ENCODE data around the gene UBR3. TPM values are rescaled to one million over a fixed set of nuclear protein-coding genes. Genes with fewer than 3 reads are reported as not detected.

Gene UBR3
- total RNA-seq, 1 experiment from 2014 or later, result 21.9 TPM

DNA sequence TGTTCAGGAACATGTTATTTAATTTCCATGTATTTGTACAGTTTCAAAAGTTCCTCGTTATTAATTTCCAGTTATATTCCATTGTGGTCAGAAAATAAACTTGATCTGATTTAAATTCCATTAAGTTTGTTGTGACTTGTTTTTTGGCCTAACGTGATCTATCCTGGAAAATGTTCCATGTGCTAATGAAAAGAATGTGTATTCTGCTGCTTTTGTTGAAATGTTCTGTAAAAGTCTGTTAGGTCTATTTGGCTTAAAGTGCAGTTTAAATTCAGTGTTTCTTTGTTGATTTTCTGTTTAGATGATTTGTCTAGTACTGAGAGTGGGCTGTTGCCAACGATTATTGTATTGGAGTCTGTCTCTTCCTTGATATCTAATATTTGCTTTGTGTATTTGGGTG lies 148.0 kb downstream of the UBR3 start:
- intact Hi-C loops (cut with micrococcal nuclease; ENCODE audit: unreplicated experiment), result no loop called here
- no peaks in the 10 kb centered on the region for H3K9me2 ChIP-seq (ENCODE audit: insufficient read depth)
- H3K9me3 ChIP-seq (ENCODE audit: insufficient read depth, low read depth), result peaks cover 4% of the 10 kb centered on the region; the same call in 1 of the 2 replicates
- H3K4me1 ChIP-seq (replicated peaks; ENCODE audit: insufficient read depth), result no peaks in the 10 kb centered on the region
- no peaks in the 10 kb centered on the region for H3F3A ChIP-seq (ENCODE audit: insufficient read depth, low read depth)
- ChIA-PET CTCF (no interaction called here), POLR2A (ENCODE audit: unreplicated experiment) (no interaction called here)
- no peak overlapping the region for H3K4me2 ChIP-seq
- DNase-seq, result no peak
- H3K27me3 ChIP-seq (ENCODE audit: insufficient read depth, low read depth), result no peaks in the 10 kb centered on the region
- H3K27ac ChIP-seq, result no peak overlapping the region
- TF ChIP-seq, protein P1, sequence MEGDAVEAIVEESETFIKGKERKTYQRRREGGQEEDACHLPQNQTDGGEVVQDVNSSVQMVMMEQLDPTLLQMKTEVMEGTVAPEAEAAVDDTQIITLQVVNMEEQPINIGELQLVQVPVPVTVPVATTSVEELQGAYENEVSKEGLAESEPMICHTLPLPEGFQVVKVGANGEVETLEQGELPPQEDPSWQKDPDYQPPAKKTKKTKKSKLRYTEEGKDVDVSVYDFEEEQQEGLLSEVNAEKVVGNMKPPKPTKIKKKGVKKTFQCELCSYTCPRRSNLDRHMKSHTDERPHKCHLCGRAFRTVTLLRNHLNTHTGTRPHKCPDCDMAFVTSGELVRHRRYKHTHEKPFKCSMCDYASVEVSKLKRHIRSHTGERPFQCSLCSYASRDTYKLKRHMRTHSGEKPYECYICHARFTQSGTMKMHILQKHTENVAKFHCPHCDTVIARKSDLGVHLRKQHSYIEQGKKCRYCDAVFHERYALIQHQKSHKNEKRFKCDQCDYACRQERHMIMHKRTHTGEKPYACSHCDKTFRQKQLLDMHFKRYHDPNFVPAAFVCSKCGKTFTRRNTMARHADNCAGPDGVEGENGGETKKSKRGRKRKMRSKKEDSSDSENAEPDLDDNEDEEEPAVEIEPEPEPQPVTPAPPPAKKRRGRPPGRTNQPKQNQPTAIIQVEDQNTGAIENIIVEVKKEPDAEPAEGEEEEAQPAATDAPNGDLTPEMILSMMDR (conservative IDR thresholded peaks at IDR 0.05), result no peak
- no peak for TF ChIP-seq EZH2 (IDR thresholded peaks at IDR 0.05; ENCODE audit: low read depth)
- H4K20me1 ChIP-seq (ENCODE audit: insufficient read depth), result no peaks in the 10 kb centered on the region
- BruUV-seq (replicated peaks), result no TSS peak
- H3K79me2 ChIP-seq (ENCODE audit: low read depth), result no peaks in the 10 kb centered on the region
- H3K4me3 ChIP-seq, result no peak overlapping the region
- H3K36me3 ChIP-seq (ENCODE audit: low read depth), result no peaks in the 10 kb centered on the region
- no peak overlapping the region for H2AFZ ChIP-seq

DNA sequence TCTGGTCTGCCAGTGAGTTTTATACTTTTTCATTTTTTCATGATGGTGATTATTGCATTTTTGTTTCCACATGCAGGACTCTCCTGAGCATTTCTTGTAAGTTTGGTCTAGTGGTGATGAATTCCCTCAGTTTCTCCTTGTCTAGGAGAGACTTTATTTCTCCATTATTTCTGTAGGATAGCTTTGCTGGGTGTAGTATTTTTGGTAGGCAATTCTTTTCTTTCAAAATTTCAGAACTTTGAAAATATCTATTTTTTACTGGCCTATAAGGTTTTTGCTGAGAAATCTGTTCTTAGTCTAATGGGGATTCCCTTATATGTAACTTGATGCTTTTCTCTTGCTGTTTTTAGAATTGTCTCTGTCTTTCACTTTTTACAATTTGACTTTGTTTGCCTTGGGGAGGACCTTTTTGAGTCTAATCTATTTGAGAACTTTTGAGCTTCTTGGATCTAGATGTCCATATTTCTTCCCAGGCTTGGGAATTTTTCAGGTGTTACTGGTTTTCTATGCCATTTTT lies 149.1 kb downstream of the UBR3 start:
- no peaks in the 10 kb centered on the region for H3K4me1 ChIP-seq (replicated peaks; ENCODE audit: insufficient read depth)
- CTCF ChIA-PET, result no interaction called here
- no peak for TF ChIP-seq EZH2 (IDR thresholded peaks at IDR 0.05; ENCODE audit: low read depth)
- TF ChIP-seq, protein P1 (conservative IDR thresholded peaks at IDR 0.05), result no peak

DNA sequence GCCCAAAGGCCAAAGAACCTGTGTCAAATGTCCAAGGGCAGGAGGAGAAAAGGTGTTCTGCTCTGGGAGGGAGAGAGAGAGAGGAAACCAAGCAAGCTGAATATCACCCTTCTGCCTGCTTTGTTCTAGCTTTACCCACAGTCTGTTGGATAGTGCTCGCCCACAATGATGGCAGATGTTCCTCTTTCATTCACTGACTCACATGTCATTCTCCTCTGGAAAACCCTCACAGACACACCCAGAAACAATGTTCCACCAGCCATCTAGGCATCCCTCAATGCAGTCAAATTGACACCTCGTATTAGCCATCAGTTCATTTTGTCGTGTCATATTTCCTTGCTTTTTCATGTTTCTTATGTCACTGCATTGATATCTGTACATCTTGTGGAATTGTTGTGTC lies 150.3 kb downstream of the UBR3 start:
- H4K20me1 ChIP-seq (ENCODE audit: insufficient read depth), result no peaks in the 10 kb centered on the region
- POLR2A ChIA-PET (ENCODE audit: unreplicated experiment), result no interaction called here
- no peak overlapping the region for H2AFZ ChIP-seq
- H3K9me3 ChIP-seq (ENCODE audit: insufficient read depth, low read depth), result peaks cover 4% of the 10 kb centered on the region; the same call in 1 of the 2 replicates
- no peaks in the 10 kb centered on the region for H3K27me3 ChIP-seq (ENCODE audit: insufficient read depth, low read depth)
- intact Hi-C loops (cut with micrococcal nuclease; ENCODE audit: unreplicated experiment), result no loop called here
- no peak for TF ChIP-seq EZH2 (IDR thresholded peaks at IDR 0.05; ENCODE audit: low read depth)
- DNase-seq, result no peak
- no TSS peak for BruUV-seq (replicated peaks)
- H3K4me3 ChIP-seq, result no peak overlapping the region
- H3K4me2 ChIP-seq, result no peak overlapping the region
- no peaks in the 10 kb centered on the region for H3K4me1 ChIP-seq (replicated peaks; ENCODE audit: insufficient read depth)
- no peaks in the 10 kb centered on the region for H3K9me2 ChIP-seq (ENCODE audit: insufficient read depth)
- H3K27ac ChIP-seq, result no peak overlapping the region
- H3F3A ChIP-seq (ENCODE audit: insufficient read depth, low read depth), result no peaks in the 10 kb centered on the region
- CTCF ChIA-PET, result no interaction called here
- H3K36me3 ChIP-seq (ENCODE audit: low read depth), result no peaks in the 10 kb centered on the region
- no peaks in the 10 kb centered on the region for H3K79me2 ChIP-seq (ENCODE audit: low read depth)

More for the DNA sequence above, 149.1 kb downstream of the UBR3 start:
- Histone ChIP-seq H4K20me1 (ENCODE audit: insufficient read depth) (no peaks in the 10 kb centered on the region), H3K36me3 (ENCODE audit: low read depth) (no peaks in the 10 kb centered on the region), H3K4me2 (no peak overlapping the region), H3K4me3 (no peak overlapping the region), H2AFZ (no peak overlapping the region), H3K79me2 (ENCODE audit: low read depth) (no peaks in the 10 kb centered on the region), H3K9me3 (ENCODE audit: insufficient read depth, low read depth) (peaks cover 4% of the 10 kb centered on the region; the same call in 1 of the 2 replicates), H3K27ac (no peak overlapping the region), H3K9me2 (ENCODE audit: insufficient read depth) (no peaks in the 10 kb centered on the region), H3K27me3 (ENCODE audit: insufficient read depth, low read depth) (no peaks in the 10 kb centered on the region), H3F3A (ENCODE audit: insufficient read depth, low read depth) (no peaks in the 10 kb centered on the region)
- no peak for DNase-seq
- intact Hi-C loops (cut with micrococcal nuclease; ENCODE audit: unreplicated experiment), result no loop called here
- POLR2A ChIA-PET (ENCODE audit: unreplicated experiment), result no interaction called here
- no TSS peak for BruUV-seq (replicated peaks)

DNA sequence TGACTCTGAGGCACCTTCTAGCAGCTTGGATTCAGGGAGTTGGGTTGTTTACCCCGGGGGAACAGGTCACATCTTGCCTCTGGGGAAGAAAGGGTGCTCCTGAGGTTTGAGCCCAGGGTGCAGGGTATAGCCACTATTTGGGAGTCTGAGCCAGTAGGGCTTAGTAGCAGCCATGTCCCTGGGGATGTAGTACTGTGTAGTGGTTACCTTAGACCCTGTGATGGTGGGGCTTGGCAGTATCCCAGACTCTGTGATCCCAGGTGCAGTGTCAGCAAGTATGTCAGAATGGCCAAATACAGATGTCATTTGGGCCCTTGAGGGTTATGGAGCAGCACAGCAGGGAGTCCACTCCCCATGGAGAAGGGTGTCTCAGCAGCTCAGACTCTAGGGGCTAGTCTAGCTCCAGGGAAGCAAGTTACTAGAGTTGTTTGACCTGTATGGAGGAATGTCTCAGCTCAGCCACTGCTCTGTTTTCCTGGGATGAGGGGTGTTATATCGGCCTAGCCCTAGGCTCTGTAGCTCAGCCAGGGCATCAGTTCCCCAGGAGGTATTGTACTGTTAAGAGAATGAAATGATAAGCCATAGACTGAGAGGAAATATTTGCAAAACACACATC lies 151.3 kb downstream of the UBR3 start:
- Histone ChIP-seq H3K27me3 (ENCODE audit: insufficient read depth, low read depth) (no peaks in the 10 kb centered on the region), H3K4me3 (no peak overlapping the region), H3K9me2 (ENCODE audit: insufficient read depth) (no peaks in the 10 kb centered on the region), H3K79me2 (ENCODE audit: low read depth) (no peaks in the 10 kb centered on the region), H3K36me3 (ENCODE audit: low read depth) (no peaks in the 10 kb centered on the region), H3K4me1 (replicated peaks; ENCODE audit: insufficient read depth) (no peaks in the 10 kb centered on the region), H4K20me1 (ENCODE audit: insufficient read depth) (no peaks in the 10 kb centered on the region), H3F3A (ENCODE audit: insufficient read depth, low read depth) (no peaks in the 10 kb centered on the region), H3K4me2 (no peak overlapping the region), H2AFZ (no peak overlapping the region), H3K27ac (no peak overlapping the region), H3K9me3 (ENCODE audit: insufficient read depth, low read depth) (peaks cover 4% of the 10 kb centered on the region; the same call in 1 of the 2 replicates)
- CTCF ChIA-PET, result no interaction called here
- intact Hi-C loops (cut with micrococcal nuclease; ENCODE audit: unreplicated experiment), result no loop called here
- no peak for TF ChIP-seq EZH2 (IDR thresholded peaks at IDR 0.05; ENCODE audit: low read depth)
- TF ChIP-seq, protein P1 (conservative IDR thresholded peaks at IDR 0.05), result no peak
- POLR2A ChIA-PET (ENCODE audit: unreplicated experiment), result no interaction called here
- BruUV-seq (replicated peaks), result no TSS peak
- DNase-seq, result no peak
